Measurements from ENCODE around the gene KRTAP1-4.
"Not testable (repeated sequence)": the region's sequence is repeated elsewhere in the genome, so short reads cannot be mapped to it uniquely, and the experiment has no call there.

Gene KRTAP1-4

DNA sequence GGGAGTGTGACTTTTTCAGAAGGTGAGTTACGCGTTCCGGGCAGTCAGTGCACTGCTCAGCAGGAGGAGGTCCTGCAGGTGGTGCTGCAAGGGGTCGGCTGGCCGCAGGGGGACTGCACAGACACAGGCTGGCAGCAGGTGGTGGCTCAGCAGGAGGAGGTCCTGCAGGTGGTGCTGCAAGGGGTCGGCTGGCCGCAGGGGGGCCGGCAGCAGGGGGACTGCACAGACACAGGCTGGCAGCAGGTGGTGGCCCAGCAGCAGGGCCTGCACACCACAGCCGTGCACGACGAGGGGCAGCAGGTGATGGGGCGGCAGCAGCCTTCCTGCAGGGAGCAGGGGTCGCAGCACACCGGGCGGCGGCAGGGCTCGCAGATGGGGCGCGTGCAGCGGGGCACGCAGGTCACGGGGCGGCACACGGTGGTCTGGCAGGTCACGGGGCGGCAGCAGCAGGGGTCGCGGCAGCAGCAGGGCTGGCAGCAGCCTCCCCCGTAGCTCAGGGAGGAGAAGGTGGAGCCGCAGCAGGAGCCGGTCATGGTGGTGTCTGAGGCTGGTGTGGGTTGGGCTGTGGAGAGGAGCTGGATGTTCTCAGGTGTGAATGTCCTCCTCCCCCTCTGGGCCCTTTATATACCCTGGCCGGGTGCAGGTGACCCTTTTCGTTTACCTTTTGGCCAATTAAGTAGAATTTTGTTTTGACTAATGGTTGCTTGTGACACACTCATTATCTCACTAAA is 16.9 kb upstream of the KRTAP1-4 start, which contains the start of gene KRTAP2-1:
Gene KRTAP2-1 (minus strand): TSS at position 582 of the 731 bp plus-strand sequence. CDS start 49 bp downstream, at position 533.
- DNase-seq, result not testable (repeated sequence)

DNA sequence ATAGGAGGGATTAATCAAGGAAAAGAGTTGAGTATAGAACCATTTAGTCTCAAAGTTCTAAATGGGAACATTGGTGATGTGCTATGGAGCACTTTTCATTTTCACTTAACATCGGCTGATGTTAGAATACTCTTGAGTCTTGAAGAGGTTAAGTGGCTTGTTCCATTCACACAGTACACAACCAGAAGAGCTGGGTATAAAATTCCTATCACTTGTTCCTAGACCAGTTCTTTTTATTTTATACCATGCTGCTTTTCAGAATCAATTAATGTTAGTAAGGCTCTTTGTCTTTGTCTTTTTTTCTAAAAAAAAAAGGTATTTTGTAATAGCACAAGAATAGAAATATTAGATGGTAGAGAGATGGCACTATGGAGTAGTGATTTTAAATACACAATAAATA is 13.0 kb upstream of the KRTAP1-4 start:
- no peak for DNase-seq

- not testable (repeated sequence) for DNase-seq
Measured at GRCh38 chr17:41040783-41041571, 11.0 kb upstream of the KRTAP1-4 start, which contains the start of gene KRTAP1-1. Gene KRTAP1-1, minus strand, starts transcription at chr17:41041450. Its CDS starts 53 bp downstream, at chr17:41041397.

DNA sequence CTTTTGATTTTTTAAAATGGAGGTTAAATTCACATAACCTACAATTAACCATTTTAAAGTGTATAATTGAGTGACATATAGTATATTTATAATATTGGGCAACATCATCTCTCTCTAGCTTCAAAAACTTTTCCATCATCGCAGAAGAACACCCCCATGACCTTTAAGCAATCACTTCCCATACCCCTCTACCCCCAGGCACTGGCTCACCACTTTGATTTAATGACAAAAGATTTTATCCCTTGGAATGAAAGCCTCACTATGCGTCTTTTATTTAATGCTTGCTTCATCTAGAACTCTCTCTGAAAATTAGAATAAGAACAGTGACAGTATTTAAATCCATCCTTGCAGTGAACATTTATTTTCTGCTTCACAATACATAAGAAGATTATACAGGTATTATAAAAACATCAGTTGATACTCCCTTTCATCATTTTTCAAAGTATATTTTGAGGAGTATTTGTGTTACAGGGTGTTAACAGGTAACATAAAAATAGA is 7.9 kb upstream of the KRTAP1-4 start:
- DNase-seq, result no peak

DNA sequence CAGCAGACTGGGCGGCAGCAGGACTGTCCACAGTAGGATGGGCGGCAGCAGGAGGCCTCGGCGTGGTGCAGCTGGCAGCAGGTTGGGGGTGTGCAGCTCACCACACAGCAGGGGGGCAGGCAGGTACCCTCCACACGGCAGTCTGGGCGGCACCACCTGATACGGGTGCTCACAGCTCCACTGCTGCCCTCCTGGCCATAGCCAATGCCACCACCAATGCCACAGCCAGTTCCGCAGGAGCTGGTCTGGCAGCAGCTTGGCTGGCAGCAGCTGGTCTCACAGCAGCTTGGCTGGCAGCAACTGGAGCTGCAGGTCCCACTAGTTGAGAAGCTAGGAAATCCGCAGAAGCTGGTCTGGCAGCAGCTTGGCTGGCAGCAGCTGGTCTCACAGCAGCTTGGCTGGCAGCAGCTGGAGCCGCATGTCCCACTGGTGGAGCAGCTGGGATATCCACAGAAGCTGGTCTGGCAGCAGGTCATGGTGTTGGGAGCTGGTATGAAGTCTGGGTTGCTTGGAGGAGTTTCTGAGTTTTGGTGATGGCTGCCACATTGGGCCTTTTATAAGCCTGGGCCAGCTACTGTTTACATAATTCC is 4.4 kb upstream of the KRTAP1-4 start, which contains the start of gene KRTAP1-3:
Gene KRTAP1-3 (minus strand): TSS at position 529 of the 590 bp plus-strand sequence. CDS start 53 bp downstream, at position 476.
- DNase-seq, result not testable (repeated sequence)

DNA sequence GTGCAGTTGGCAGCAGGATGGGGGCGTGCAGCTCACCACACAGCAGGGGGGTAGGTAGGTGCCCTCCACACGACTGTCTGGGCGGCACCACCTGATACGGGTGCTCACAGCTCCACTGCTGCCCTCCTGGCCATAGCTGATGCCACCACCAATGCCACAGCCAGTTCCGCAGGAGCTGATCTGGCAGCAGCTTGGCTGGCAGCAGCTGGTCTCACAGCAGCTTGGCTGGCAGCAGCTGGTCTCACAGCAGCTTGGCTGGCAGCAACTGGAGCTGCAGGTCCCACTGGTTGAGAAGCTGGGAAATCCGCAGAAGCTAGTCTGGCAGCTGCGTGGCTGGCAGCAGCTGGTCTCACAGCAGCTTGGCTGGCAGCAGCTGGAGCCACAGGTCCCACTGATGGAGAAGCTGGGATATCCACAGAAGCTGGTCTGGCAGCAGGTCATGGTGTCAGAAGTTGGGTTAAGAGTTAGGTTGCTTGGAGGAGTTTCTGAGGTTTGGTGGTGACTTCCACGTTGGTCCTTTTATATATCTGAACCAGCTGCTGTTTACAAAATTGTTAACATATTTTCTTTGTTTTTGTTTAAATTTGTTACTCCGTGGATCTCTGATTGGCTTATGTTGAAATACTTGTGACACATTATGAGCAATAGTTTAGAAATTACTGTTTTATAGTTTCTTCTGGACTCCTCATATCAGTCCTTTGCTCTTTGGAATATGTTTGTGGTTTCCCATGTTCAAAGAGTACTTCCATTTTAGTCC is 3.1 kb downstream of the KRTAP1-4 start, which contains the start of gene KRTAP1-5:
Gene KRTAP1-5 (minus strand): TSS at position 494 of the 757 bp plus-strand sequence. CDS start 53 bp downstream, at position 441.
- no peak for DNase-seq

DNA sequence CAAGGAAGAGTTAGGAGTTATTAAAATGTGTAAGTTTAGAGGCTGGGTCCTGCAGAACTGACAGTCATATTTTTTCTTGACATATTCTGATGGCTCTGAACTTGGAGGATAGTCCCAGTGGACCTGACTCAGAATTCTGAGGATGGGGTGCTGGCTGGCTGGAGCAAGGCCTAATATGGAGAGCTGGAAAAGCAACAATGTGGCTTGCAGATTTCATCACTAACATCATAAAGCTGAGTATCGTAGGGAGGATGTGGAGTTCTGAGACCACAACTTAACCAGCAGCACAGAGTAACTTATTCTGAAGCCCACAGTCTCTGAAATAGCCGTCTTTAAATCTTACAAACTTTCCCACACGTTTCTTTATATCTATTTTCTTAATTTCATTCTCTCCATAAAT is 5.3 kb downstream of the KRTAP1-4 start:
- no peak for DNase-seq

DNA sequence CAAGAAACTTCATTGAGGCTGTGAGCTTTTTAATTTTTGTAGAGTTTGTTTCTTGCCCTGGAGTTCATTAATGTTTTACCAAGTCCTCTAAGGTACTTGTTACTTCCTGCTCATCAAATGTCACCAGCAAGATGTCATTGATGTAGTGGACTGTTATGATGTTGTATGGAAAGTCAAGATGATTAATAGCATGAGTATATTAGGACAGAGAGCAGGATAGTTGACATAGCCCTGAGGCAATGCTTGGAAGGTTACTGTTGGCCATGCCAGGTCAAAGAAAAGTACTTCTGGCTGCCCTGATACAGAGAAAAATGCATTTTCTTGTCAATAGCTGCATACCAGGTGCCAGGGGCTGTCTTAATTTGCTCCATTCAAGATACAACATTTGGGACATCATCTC is 9.7 kb downstream of the KRTAP1-4 start:
- DNase-seq, result no peak

DNA sequence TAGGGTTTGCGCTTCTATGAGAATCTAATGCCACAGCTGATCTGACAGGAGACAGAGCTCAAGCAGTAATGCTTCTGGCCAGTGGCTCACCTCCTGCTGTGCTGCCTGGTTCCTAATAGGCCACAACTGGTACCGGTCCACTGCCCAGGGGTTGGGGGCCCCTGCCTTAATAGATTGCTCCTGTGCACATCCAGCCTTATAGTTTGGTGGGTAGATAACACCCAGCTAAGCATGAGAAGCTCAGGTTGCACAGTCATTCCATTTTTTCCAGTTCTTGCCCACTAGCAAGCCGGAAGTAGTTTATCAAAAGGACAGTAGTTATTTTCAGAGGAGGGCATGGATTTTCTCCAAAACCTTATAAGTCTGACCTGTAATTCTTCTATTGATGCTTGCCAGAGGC is 10.6 kb downstream of the KRTAP1-4 start:
- no peak for DNase-seq

GRCh38 chr17:41018541-41018940 is 11.5 kb downstream of the KRTAP1-4 start:
- DNase-seq, result no peak

DNA sequence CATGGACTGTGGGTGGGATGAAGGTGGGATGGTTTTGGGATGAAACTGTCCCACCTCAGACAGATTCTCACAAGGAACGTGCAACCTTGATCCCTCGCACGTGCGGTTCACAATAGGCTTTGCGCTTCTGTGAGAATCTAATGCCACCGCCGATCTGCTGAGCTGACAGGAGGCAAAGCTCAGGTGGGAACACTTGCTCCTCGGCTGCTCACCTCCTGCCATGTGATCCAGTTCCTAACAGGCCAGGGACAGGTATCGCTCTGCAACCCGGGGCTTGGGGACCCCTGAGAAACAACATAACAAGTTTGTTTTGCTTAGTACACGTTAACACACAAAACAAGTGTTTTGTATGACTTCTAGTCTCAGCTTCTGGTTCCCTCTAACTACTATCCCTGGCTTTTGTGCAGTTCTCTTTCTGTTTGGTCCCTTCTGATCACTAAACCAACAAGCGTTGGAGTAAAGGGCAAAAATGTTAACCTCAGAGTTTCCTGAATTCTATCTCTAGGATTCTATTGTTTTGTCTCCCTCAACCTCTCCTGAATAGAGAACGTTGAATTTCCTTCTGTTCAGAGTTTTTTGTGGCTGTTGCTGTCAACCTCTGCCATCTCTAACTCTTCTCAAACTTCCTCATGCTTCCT is 13.3 kb downstream of the KRTAP1-4 start:
- no peak for DNase-seq

GRCh38 chr17:41015454-41015853 is 14.5 kb downstream of the KRTAP1-4 start:
- DNase-seq, result no peak

GRCh38 chr17:41013606-41014005 is 16.4 kb downstream of the KRTAP1-4 start:
- no peak for DNase-seq

DNA sequence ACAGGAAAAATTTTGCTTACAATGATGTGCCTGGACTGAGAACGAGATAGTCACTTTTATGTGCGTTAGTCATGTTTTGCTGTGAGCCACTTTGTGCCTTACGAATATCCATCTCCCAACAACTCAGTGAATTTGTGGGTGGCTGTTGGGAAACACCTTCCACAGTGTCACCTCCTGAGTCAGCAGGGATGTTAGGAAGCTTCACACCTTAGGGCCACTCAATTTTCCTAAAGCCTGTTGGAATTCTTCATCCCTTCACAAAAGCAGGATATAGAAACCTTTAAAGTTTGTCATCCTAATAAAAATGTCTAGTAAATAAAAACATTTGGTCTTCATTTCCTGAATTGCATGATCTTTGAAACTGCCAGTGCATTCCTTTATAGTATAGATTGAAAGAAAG is 16.8 kb downstream of the KRTAP1-4 start:
- DNase-seq, result no peak

DNA sequence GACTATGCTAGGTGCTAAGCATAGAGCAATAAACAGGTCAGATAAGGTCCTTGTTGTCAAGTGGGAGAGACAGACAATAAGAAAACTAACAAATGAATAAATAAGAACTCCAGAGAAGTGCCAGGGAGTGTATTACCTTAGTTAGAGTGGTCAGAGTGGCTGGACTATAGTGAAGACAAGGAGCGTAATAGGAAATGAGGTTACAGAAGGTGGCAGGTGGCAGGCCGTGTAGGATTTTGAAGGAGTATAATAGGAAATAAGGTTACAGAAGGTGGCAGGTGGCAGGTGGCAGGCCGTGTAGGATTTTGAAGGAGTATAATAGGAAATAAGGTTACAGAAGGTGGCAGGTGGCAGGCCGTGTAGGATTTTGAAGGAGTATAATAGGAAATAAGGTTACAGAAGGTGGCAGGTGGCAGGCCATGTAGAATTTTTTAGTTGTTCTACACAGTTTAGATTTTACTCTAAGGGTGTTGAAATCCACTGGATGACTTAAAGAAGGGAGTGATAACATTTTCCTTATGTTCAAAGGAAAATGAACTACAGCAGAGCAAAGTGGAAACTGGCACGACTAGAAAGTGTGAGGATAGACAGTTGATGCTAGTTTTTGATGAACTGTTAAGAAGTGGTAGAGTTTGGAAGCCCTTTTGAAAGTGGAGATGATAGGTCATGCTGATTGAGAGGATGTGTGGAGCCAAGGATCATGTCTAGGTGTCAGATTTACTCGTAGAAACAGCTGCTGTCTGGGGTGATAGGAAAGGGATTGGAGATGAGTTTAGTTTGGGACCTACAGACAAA is 17.5 kb downstream of the KRTAP1-4 start:
- DNase-seq, result no peak

DNA sequence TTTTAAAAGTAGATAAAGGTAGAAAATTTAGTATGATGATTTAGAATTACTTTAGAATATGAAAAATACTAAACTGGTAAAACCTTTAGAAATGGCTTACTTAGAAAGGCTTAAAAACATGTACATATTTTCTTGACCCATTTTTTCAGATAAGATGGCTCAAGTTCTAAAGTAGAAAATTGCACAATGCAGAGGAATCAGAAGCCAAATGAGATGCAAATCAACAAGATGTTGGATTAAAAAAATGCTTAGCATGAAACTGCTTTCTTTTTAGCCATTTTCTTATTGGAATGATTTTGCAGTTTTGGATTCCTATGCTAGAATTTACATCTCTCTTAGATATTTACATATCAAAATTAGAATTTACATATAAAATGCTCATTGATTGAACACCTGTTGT is 19.6 kb downstream of the KRTAP1-4 start:
- no peak for DNase-seq

GRCh38 chr17:41009936-41010335 is 20.1 kb downstream of the KRTAP1-4 start:
- DNase-seq, result no peak

DNA sequence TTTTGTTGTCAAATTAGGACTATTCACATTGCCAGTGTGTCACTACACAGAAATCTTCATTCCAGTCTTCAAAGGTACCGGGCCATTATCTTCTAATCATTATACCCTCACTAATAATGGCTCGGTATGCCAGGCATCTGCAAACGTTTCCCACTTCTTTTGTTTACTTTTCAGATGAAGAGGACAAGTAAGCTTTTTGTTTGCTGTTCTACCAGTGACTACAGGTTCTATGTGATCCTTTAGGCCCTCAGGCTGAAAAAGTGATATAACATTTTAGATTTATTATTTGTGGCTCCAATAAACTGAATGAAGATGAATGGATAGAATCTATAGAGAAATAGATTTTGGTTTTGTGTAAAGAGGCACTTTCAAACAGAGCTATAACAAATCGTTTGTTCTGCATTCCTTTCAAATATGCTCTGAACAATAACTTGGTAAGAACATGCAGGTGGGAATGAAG is 20.7 kb downstream of the KRTAP1-4 start:
- no peak for DNase-seq

DNA sequence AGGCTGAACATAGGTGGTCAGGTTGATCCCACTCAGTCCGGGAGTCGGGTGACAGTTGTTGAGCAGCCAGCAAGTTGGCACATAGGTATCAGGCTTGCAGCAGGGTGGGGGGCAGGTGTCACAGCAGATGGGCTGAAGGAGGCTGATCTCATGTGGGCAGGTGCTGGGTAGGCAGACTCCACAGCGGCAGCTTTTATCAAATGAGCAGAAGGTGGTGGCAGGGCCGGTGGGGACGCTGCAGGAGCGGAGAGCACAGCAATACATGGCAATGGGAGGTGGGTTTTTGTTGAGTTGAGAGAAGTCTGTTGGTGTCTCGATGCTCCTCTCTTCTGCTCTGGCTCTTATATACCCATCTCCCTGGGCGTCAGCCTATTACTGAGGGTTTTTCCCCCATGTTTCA is 21.2 kb downstream of the KRTAP1-4 start, which contains the start of gene KRTAP3-1:
Gene KRTAP3-1 (minus strand): TSS at position 318 of the 400 bp plus-strand sequence. CDS start 54 bp downstream, at position 264.
- DNase-seq, result no peak

DNA sequence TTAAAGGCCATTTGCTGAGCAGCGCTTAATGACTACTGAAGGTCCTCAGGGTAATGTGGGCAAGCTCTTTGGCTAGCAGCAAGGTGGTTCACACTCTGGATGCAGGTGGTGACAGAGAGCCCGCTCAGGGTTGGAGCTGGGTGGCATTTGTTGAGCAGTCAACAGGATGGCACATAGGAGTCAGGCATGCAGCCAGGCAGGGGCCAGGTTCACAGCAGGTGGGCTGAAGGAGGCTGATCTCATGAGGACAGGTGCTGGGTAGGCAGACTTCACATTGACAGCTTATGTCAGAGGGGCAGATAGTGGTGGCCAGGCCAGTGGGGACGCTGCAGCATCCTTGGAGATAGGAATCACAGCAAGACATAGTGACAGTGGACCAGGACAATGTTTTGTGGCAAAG is 25.6 kb downstream of the KRTAP1-4 start:
- DNase-seq, result no peak

DNA sequence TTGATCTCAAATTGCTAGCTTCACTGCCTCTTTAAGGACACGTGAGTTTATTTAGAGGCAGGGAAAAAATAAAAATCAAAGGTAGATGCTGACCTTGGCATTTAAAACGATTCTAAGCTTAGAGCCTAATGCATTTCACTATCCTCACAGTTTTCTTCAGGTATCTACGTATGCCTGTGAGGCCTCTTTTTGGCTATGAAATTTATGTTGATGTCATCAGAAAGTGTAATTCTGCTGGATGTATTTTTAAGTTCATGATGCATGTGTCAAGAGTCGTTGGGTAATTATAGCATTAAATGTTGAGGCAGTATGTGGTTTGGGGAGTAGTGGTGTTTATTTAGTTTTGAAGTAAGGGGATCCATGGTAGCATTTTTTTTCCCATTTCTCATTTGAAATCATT is 26.1 kb downstream of the KRTAP1-4 start:
- no peak for DNase-seq
